Activated CD4-positive, alpha-beta T cell treated with anti-CD3 and anti-CD28 coated beads, Interleukin-2, Interleukin-6, amounts not matched to agents 100 ng/mL and 50 ng/mL, durations not matched to agents 16 hours and 8 hours (primary cell): ENCODE results near the gene OTULIN.

Source experiments
- DNase-seq: peaks from one replicate; pipeline ENCODE4 v3.0.0-alpha.2; 2020

Gene OTULIN

DNA sequence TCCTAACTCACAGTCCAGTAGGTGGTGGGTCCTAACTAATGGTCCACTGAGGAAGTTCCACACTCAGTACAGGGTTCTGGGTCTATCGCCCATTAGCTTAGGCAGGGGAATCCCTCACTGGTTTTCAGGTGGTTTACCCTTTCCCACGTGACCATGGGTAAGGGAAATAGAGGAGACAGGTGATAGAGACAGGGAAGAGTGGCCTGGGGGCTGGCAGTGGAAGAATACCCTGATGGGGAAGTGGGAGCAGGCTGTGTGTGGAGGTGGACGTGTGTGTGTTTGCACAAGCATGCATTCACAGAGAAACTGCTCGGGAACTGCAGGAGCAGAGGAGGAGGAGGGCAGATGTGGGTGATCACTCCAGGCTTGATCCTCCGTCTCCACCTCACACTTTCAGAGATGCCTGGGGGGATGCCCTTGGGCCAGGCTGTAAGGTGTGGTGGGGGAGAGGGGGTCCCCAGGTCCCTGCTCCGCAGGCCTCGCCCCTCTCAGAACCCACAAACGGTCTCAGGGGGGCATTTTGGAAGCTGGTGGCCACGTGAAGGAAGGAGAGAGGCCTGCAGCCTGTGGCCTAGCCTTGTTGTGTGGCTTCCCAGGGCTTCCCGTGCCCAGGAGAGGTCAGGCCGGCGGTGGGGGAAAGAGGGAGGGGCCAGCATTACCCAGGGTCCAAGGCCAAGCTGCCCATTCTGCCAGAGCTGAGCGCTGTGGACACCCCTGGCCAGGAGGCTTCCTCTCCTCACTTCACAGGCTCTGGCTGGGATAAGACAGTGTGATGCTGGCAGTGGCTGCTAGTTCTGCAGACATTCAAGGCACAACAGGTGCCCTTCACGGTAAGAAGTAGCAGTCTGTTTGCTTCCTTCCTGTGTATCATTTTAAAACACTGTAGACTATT, 80.0 kb downstream of the OTULIN start:
- no peak for DNase-seq

DNA sequence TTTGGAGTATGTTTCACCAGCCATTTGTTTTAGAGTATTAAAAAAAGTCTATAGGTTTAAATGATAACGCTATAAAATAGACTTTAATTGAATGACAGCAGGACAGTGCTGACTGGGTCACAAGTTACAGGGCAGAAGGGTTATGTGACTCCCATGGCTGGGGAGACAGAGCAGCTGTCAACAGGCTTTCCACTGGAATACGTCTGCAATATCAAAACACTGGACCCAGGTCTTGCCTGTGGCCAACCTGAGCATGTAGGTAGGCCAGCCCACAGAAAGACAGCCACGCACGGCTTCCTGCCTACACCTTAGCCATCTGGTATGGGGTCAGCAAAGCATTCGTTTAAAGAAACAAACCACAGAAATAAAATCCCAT, 80.7 kb downstream of the OTULIN start:
- no peak for DNase-seq

DNA sequence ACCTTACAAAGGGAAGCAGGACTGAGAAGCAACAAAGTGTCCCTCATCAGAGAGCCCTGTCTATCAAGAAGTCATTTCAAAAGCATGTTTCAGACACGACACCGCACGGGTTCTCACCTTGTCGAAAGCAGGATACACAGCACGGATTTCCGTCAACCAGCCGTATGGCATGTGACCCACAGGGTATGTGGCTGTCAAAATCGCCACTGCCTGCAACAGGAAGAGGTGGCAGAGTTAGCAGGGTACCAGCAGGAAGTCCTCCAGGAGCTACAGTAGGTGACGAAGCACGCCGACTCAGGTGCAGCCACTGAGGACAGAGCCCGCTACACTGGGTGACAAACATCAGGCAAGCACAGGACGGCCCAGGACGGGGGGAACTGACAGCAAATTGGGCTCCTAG, 81.2 kb downstream of the OTULIN start:
- no peak for DNase-seq

DNA sequence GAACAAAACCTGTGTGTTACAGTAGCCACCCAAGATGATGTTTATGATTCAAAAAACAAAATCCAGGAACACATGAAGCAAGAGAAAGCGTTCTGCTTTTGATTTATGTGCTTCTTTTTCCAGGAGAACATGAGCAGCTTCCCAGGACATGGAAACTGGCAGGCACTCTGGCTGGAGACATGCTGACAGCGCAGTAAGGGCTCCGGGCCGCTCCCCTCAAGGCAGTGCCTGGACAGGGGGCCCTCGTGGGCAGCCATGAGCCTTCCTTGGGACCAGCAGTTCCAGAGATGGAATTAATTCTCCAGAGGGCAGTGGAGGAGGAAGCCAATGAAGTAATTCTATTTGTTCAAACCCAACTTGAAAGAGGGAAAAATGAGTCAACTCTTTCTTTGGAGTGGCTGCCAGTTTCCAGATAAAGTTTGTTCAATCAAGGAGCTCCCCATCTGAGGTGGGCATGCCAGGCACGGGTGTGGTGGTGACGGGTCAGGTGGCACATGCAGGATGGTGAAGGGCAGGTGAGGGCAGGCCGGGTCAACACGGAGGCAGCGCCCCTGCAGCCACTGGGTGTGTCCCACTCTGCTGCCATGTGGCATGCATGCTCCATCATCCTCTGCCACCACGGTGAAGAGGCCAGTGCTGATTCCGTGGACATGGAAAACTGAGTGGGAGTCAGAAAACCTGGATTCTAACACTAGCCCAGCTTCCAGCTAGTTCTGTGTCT, 83.8 kb downstream of the OTULIN start:
- DNase-seq = no peak
